ENCODE data around the gene PPP1R13B.

The PPP1R13B gene

GRCh38 chr14:103718572-103718971 lies 128.8 kb downstream of the PPP1R13B start:
- ChIA-PET POLR2A (interaction anchor here (1.4 kb wide), 1 partner anchor 14 kb away, joined by 3 read pairs; no protein-coding TSS in a partner anchor), CTCF (no interaction called here)
- H3K4me3 ChIP-seq (ENCODE audit: low read depth, low read length): no peak overlapping the region
- peaks cover 3 to 12% of the 10 kb centered on the region in 2 experiments; a peak in 2 of 3 replicates for H3K36me3 ChIP-seq (ENCODE audit: control insufficient read depth in 2 of 2, insufficient read depth in 1 of 2, low read length in 2 of 2)
- H3K27ac ChIP-seq (ENCODE audit: extremely low read depth, low read depth, low read length): no peak overlapping the region
- H3K4me1 ChIP-seq (ENCODE audit: control insufficient read depth, insufficient read depth, low read length): peaks cover 12% of the 10 kb centered on the region
- no peaks in the 10 kb centered on the region for H3K9me3 ChIP-seq (ENCODE audit: control insufficient read depth, insufficient read depth, low read depth, low read length)
- TF ChIP-seq SP7 (tag by site-specific recombination; IDR thresholded peaks at IDR 0.05) (no peak), ZFHX2 (tag by site-specific recombination; conservative IDR thresholded peaks at IDR 0.05) (peak; percentile 66), ZNF174 (tag by site-specific recombination; IDR thresholded peaks at IDR 0.05) (no peak), ZNF747 (tag by site-specific recombination; IDR thresholded peaks at IDR 0.05) (no peak), EGR2 (tag by site-specific recombination; IDR thresholded peaks at IDR 0.05; ENCODE audit: low read depth) (peak; percentile 70), ZNF132 (tag by site-specific recombination; IDR thresholded peaks at IDR 0.05; ENCODE audit: borderline replicate concordance) (no peak), ZNF302 (tag by site-specific recombination; IDR thresholded peaks at IDR 0.05; ENCODE audit: low read depth) (no peak), ZNF792 (tag by site-specific recombination; IDR thresholded peaks at IDR 0.05) (no peak), ZNF148 (tag by site-specific recombination; IDR thresholded peaks at IDR 0.05; ENCODE audit: borderline replicate concordance) (no peak)

DNA sequence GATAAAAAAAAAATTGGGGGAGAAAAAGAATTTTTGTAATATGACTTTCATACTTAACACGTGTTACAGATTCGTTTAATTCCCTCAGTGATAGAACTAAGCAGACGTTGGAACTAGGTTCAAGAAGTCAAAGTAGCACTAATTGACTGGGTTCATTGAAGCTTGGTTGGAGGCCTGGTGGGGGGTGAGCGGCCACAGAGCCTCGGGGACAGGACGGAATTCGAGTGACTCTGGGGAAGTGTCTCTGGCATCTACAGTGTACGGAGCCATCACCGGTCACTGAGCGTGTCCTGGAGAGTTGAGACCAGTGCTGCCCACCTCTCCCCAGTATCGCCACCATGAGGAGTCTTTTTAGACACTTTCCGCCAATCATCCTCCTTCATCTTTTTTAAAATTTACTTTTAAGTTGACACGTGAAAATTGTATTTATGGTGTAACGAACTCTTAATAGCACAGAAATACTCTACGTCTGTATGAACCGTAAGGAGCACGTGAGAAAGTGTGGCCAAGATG lies 130.4 kb downstream of the PPP1R13B start:
- H3K27ac ChIP-seq (ENCODE audit: extremely low read depth, low read depth, low read length): no peak overlapping the region
- ChIA-PET POLR2A (interaction anchor here (0.8 kb wide), 1 partner anchor 188 kb away, joined by 3 read pairs; no protein-coding TSS in a partner anchor), CTCF (interaction anchor here (0.9 kb wide), 1 partner anchor 23 kb away, joined by 5 read pairs; no protein-coding TSS in a partner anchor)
- peak overlapping the region; percentile 87 for H3K4me3 ChIP-seq (ENCODE audit: low read depth, low read length)
- peaks cover 12% of the 10 kb centered on the region for H3K4me1 ChIP-seq (ENCODE audit: control insufficient read depth, insufficient read depth, low read length)
- TF ChIP-seq GLIS1 (tag by site-specific recombination; IDR thresholded peaks at IDR 0.05): peak; percentile 73
- no peak for TF ChIP-seq OSR2 (tag by site-specific recombination; IDR thresholded peaks at IDR 0.05)
- TF ChIP-seq ZBTB7A (tag by site-specific recombination; IDR thresholded peaks at IDR 0.05; ENCODE audit: low read depth): no peak
- no peak for TF ChIP-seq MZF1 (tag by site-specific recombination; IDR thresholded peaks at IDR 0.05; ENCODE audit: borderline replicate concordance)
- H3K9me3 ChIP-seq (ENCODE audit: control insufficient read depth, insufficient read depth, low read depth, low read length): no peaks in the 10 kb centered on the region
- peaks cover 3 to 29% of the 10 kb centered on the region in 2 experiments; a peak in 2 of 3 replicates for H3K36me3 ChIP-seq (ENCODE audit: control insufficient read depth in 2 of 2, insufficient read depth in 1 of 2, low read length in 2 of 2)

- Histone ChIP-seq H3K27ac (ENCODE audit: extremely low read depth, low read depth, low read length) (no peak overlapping the region; the same call in 1 of the 2 replicates), H3K36me3 (ENCODE audit: control insufficient read depth in 2 of 2, insufficient read depth in 1 of 2, low read length in 2 of 2) (peaks cover 3 to 36% of the 10 kb centered on the region in 2 experiments; a peak in 2 of 3 replicates), H3K4me3 (ENCODE audit: low read depth, low read length) (peak overlapping the region; percentile 87), H3K9me3 (ENCODE audit: control insufficient read depth, insufficient read depth, low read depth, low read length) (no peaks in the 10 kb centered on the region), H3K4me1 (ENCODE audit: control insufficient read depth, insufficient read depth, low read length) (peaks cover 12% of the 10 kb centered on the region)
- CTCF ChIA-PET: interaction anchor here (0.9 kb wide), 1 partner anchor 23 kb away, joined by 5 read pairs; no protein-coding TSS in a partner anchor
- POLR2A ChIA-PET: interaction anchor here (0.6 to 4.0 kb wide), 13 partner anchors 9 to 271 kb away, joined by 3 to 31 read pairs (median 4); partner anchors contain the start of gene BAG5
- TF ChIP-seq ZNF645 (tag by site-specific recombination; IDR thresholded peaks at IDR 0.05) (no peak), KLF10 (tag by site-specific recombination; IDR thresholded peaks at IDR 0.05) (no peak), ZNF341 (tag by site-specific recombination; IDR thresholded peaks at IDR 0.05; ENCODE audit: low read depth) (no peak), ZNF394 (tag by site-specific recombination; IDR thresholded peaks at IDR 0.05; ENCODE audit: borderline replicate concordance) (no peak), ZNF660 (tag by site-specific recombination; IDR thresholded peaks at IDR 0.05) (0 out of 2 replicates have a peak, but pooled peaks have one; percentile 0), ZNF280C (tag by site-specific recombination; IDR thresholded peaks at IDR 0.05) (no peak), ZNF18 (tag by site-specific recombination; IDR thresholded peaks at IDR 0.05) (no peak), PRDM1 (tag by site-specific recombination; IDR thresholded peaks at IDR 0.05) (no peak), ZNF132 (tag by site-specific recombination; IDR thresholded peaks at IDR 0.05; ENCODE audit: borderline replicate concordance) (no peak), GLIS2 (tag by site-specific recombination; IDR thresholded peaks at IDR 0.05) (peak; percentile 81), ZNF747 (tag by site-specific recombination; IDR thresholded peaks at IDR 0.05) (no peak), HOXD13 (CRISPR knock-in tag; IDR thresholded peaks at IDR 0.05; ENCODE audit: borderline replicate concordance) (no peak)
Observed at GRCh38 chr14:103716091-103716801, 131.1 kb downstream of the PPP1R13B start.

Data from HEK293 (cell line).